PC-3 (cell line): Measurements from ENCODE around the gene RFTN2. TPM values are rescaled to one million over a fixed set of nuclear protein-coding genes. Genes with fewer than 3 reads are reported as not detected.

ENCODE experiments used
- ATAC-seq: fragments of 200-7000 bp; cut with Tn5 transposase; 2 replicates; pipeline ENCODE4 v1.9.1; 2020; ENCODE audit warnings: mild to moderate bottlenecking, moderate library complexity
- BruUV-seq: library from RNA; stranded (reverse); fragments of 400-500 nt; replicated peaks from 2 replicates; lab custom pipeline; 2021; lab: Mats Ljungman, UMichigan
- CTCF ChIA-PET: fragments of 300-600 bp; sonication (Branson Sonifier 250); formaldehyde crosslinking; loops from one replicate; lab custom pipeline; 2022; ENCODE audit warnings: antibody characterized with exemption; lab: Charles Lee
- POLR2A ChIA-PET: fragments of 300-600 bp; sonication (Branson Sonifier 250); formaldehyde crosslinking; loops from one replicate; lab custom pipeline; 2022; ENCODE audit warnings: antibody characterized with exemption; ENCODE audit not compliant: unreplicated experiment; lab: Charles Lee
- DNase-seq: peaks from one replicate; pipeline ENCODE4 v3.0.0-alpha.2; 2015
- H2AFZ ChIP-seq: fragments of 300-600 bp; sonication (generic); 2 replicates; pipeline ENCODE4 v1.6.0; 2016; ENCODE audit warnings: antibody characterized with exemption, low read length
- H3F3A ChIP-seq: fragments of 300-600 bp; sonication (generic); one replicate; pipeline ENCODE4 v1.6.0; 2017; ENCODE audit warnings: antibody characterized with exemption, low read length, control low read depth, mild to moderate bottlenecking; ENCODE audit not compliant: unreplicated experiment
- H3K27ac ChIP-seq: fragments of 300-600 bp; sonication (generic); 2 replicates; pipeline ENCODE4 v1.5.1; 2016; ENCODE audit warnings: mild to moderate bottlenecking, low read length
- H3K27me3 ChIP-seq: fragments of 300-600 bp; sonication (generic); 2 replicates; pipeline ENCODE4 v1.6.1; 2016; ENCODE audit warnings: low read length, mixed read lengths
- H3K36me3 ChIP-seq: fragments of 300-600 bp; sonication (generic); 2 replicates; pipeline ENCODE4 v1.6.1; 2016; ENCODE audit warnings: low read depth, mixed run types, low read length, mixed read lengths
- H3K4me1 ChIP-seq: fragments of 300-600 bp; sonication (generic); 2 replicates; pipeline ENCODE4 v1.5.1; 2016; ENCODE audit warnings: low read length; ENCODE audit not compliant: insufficient read depth
- H3K4me2 ChIP-seq: fragments of 300-600 bp; sonication (generic); 2 replicates; pipeline ENCODE4 v1.6.0; 2016; ENCODE audit warnings: low read length
- H3K4me3 ChIP-seq: fragments of 300-600 bp; sonication (generic); 2 replicates; pipeline ENCODE4 v1.5.1; 2016; ENCODE audit warnings: mild to moderate bottlenecking, low read length, mixed read lengths
- H3K79me2 ChIP-seq: fragments of 300-600 bp; sonication (generic); 2 replicates; pipeline ENCODE4 v1.6.1; 2017; ENCODE audit warnings: low read length, mixed read lengths
- H3K9ac ChIP-seq: fragments of 300-600 bp; sonication (generic); 2 replicates; pipeline ENCODE4 v1.6.0; 2016; ENCODE audit warnings: mild to moderate bottlenecking, low read length
- H3K9me2 ChIP-seq: fragments of 300-600 bp; sonication (generic); replicated peaks from 2 replicates; pipeline ENCODE4 v1.6.1; 2016; ENCODE audit warnings: mixed run types, low read length, mixed read lengths
- H3K9me3 ChIP-seq: fragments of 300-600 bp; sonication (generic); 2 replicates; pipeline ENCODE4 v1.6.1; 2016; ENCODE audit warnings: low read length, mixed read lengths
- H4K20me1 ChIP-seq: fragments of 300-600 bp; sonication (generic); 2 replicates; pipeline ENCODE4 v1.6.1; 2016; ENCODE audit warnings: low read length, mixed read lengths
- EZH2 ChIP-seq: fragments of 300-600 bp; sonication (generic); IDR thresholded peaks from one replicate; pipeline ENCODE4 v1.6.1; 2017; ENCODE audit warnings: antibody characterized with exemption, mild to moderate bottlenecking, low read length; ENCODE audit not compliant: unreplicated experiment
- EZH2phosphoT487 ChIP-seq: fragments of 300-600 bp; sonication (generic); IDR thresholded peaks from 2 replicates; pipeline ENCODE4 v1.6.1; 2018; ENCODE audit warnings: mild to moderate bottlenecking, antibody characterized with exemption, low read length, borderline replicate concordance
- intact Hi-C: fragments of 100-400 bp; cut with micrococcal nuclease; formaldehyde crosslinking; loops from 2 replicates; pipeline ENCODE4 v1.9.0; 2023
- total RNA-seq: library from RNA; depleted of rRNA; stranded (reverse); fragments of >200 nt; gene quantifications from 2 replicates; pipeline ENCODE4 v1.2.3, GENCODE V29; 2014; rRNA removed
- TF ChIP-seq, protein P1 (sequence below): fragments of 300-600 bp; sonication (generic); conservative IDR thresholded peaks from 2 replicates; pipeline ENCODE4 v1.5.1; 2017; ENCODE audit warnings: antibody characterized with exemption, low read depth, mild to moderate bottlenecking, low read length

RFTN2 gene
- total RNA-seq, 1 experiment from 2014 or later, result 0.07 TPM

DNA sequence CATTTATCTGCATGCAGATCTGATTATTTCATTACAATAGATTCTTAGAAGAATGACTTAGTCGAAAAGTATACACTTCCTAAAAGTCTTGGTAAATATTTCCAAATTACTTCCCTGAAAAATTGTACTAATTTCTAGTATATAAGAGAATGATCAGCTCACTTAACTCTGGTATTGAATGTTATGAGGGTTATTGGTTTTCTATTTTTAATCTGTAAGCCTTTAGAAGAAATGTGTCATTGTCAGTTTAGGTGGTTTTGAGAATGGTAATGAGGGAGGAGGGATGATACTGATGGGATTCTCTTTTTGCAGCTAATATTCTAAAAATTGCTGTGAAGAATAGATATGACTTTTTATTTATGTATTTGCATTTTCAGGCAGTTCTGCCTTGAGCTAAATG, 135.7 kb downstream of the RFTN2 start:
- Histone ChIP-seq H3K27ac (no peak overlapping the region), H3K9me3 (no peaks in the 10 kb centered on the region), H3K4me2 (no peak overlapping the region), H3K27me3 (no peaks in the 10 kb centered on the region), H4K20me1 (0 out of 2 replicates have a peak, but pooled peaks cover 5% of the 10 kb centered on the region), H3F3A (no peaks in the 10 kb centered on the region), H3K4me1 (no peaks in the 10 kb centered on the region), H2AFZ (no peak overlapping the region), H3K9me2 (no peaks in the 10 kb centered on the region), H3K4me3 (no peak overlapping the region), H3K36me3 (peaks cover 53% of the 10 kb centered on the region), H3K79me2 (peaks cover 11% of the 10 kb centered on the region), H3K9ac (no peak overlapping the region)
- ChIA-PET CTCF (no interaction called here), POLR2A (interaction anchor here (0.6 kb wide), 1 partner anchor 87 kb away, joined by 3 read pairs; no protein-coding TSS in a partner anchor)
- ATAC-seq (no peak), DNase-seq (no peak)
- intact Hi-C loops, result no loop called here
- BruUV-seq, result no TSS peak
- no peak for TF ChIP-seq EZH2phosphoT487
- TF ChIP-seq, protein P1, sequence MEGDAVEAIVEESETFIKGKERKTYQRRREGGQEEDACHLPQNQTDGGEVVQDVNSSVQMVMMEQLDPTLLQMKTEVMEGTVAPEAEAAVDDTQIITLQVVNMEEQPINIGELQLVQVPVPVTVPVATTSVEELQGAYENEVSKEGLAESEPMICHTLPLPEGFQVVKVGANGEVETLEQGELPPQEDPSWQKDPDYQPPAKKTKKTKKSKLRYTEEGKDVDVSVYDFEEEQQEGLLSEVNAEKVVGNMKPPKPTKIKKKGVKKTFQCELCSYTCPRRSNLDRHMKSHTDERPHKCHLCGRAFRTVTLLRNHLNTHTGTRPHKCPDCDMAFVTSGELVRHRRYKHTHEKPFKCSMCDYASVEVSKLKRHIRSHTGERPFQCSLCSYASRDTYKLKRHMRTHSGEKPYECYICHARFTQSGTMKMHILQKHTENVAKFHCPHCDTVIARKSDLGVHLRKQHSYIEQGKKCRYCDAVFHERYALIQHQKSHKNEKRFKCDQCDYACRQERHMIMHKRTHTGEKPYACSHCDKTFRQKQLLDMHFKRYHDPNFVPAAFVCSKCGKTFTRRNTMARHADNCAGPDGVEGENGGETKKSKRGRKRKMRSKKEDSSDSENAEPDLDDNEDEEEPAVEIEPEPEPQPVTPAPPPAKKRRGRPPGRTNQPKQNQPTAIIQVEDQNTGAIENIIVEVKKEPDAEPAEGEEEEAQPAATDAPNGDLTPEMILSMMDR, result no peak
- TF ChIP-seq EZH2, result no peak

DNA sequence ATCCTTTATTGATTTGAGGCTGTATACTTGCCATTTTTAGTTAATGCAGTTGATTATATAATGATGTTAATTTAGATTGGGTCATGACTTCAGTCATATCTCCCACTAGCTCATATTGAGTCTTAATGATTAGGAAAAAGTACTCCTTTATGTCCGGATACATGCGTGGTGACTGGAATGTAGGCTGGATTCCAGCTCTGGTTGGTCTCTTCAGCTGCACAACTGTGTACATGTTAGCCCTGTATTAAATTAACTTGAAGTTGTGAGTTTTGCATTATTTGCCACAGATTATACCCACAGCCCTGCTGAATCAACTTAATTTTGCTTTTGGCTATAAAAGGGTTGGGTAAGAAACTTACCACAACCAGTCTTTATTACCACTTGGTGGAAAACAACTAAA, 137.0 kb downstream of the RFTN2 start:
- no TSS peak for BruUV-seq
- POLR2A ChIA-PET, result interaction anchor here (0.6 kb wide), 1 partner anchor 221 kb away, joined by 21 read pairs; no protein-coding TSS in a partner anchor
- H3K9me3 ChIP-seq, result no peaks in the 10 kb centered on the region
- H4K20me1 ChIP-seq, result 0 out of 2 replicates have a peak, but pooled peaks cover 5% of the 10 kb centered on the region
- no peak overlapping the region for H3K4me3 ChIP-seq
- no peaks in the 10 kb centered on the region for H3K4me1 ChIP-seq
- TF ChIP-seq EZH2phosphoT487 (no peak), EZH2 (no peak)
- TF ChIP-seq, protein P1, result no peak
- H3K79me2 ChIP-seq, result peaks cover 22% of the 10 kb centered on the region
- no peaks in the 10 kb centered on the region for H3K9me2 ChIP-seq
- ATAC-seq, result no peak
- peaks cover 51% of the 10 kb centered on the region for H3K36me3 ChIP-seq
- H3K27ac ChIP-seq, result no peak overlapping the region
- intact Hi-C loops, result no loop called here
- H3K4me2 ChIP-seq, result no peak overlapping the region
- H3K27me3 ChIP-seq, result no peaks in the 10 kb centered on the region
- CTCF ChIA-PET, result no interaction called here
- no peaks in the 10 kb centered on the region for H3F3A ChIP-seq
- DNase-seq, result no peak
- H3K9ac ChIP-seq, result no peak overlapping the region
- H2AFZ ChIP-seq, result no peak overlapping the region

Other genes starting within 250 kb of the RFTN2 start
- 125 and 143 TPM in 2 replicates for gene SF3B1, start 240.6 kb downstream of the RFTN2 start, total RNA-seq
- gene COQ10B, start 222.0 kb downstream of the RFTN2 start, total RNA-seq, result 23.5 and 25.7 TPM in 2 replicates
- 396 and 410 TPM in 2 replicates for gene HSPD1, start 175.7 kb downstream of the RFTN2 start, total RNA-seq
- gene HSPE1, start 175.2 kb downstream of the RFTN2 start, total RNA-seq, result 266 and 321 TPM in 2 replicates
- gene MOB4, start 159.5 kb downstream of the RFTN2 start, total RNA-seq, result 16.8 and 24.9 TPM in 2 replicates
- 7.8 and 8.3 TPM in 2 replicates for gene MARS2, start 29.8 kb upstream of the RFTN2 start, total RNA-seq
- gene BOLL, start 109.7 kb upstream of the RFTN2 start, total RNA-seq, result not detected in 2 replicates
- not detected in 2 replicates for gene PLCL1, start 129.0 kb upstream of the RFTN2 start, total RNA-seq